DMS114 treated with DMSO at 0.1 percent for 48 hours (cell line): ENCODE measurements around the gene CREB3L2.

Source experiments
- DNase-seq: peaks from one replicate; lab custom pipeline; 2025; ENCODE audit not compliant: unreplicated experiment; lab: John Stamatoyannopoulos, UW

CREB3L2 gene

GRCh38 chr7:137953665-137954470 lies 48.0 kb downstream of the CREB3L2 start:
- no peak for DNase-seq

- DNase-seq, result no peak
These were observed 48.7 kb downstream of the CREB3L2 start for GRCh38 chr7:137953043-137953664.

GRCh38 chr7:137952426-137952805 lies 49.5 kb downstream of the CREB3L2 start:
- no peak for DNase-seq

GRCh38 chr7:137951700-137952425 lies 50.0 kb downstream of the CREB3L2 start:
- no peak for DNase-seq

- no peak for DNase-seq
These were observed 50.9 kb downstream of the CREB3L2 start for GRCh38 chr7:137950967-137951366.

- DNase-seq, result no peak
These were observed 51.6 kb downstream of the CREB3L2 start for GRCh38 chr7:137950263-137950621.

GRCh38 chr7:137949416-137950262 lies 52.2 kb downstream of the CREB3L2 start:
- no peak for DNase-seq

- no peak for DNase-seq
These were observed 53.0 kb downstream of the CREB3L2 start for GRCh38 chr7:137948845-137949330.

- no peak for DNase-seq
These were observed 53.6 kb downstream of the CREB3L2 start for GRCh38 chr7:137948083-137948844.

GRCh38 chr7:137947046-137947445 lies 54.8 kb downstream of the CREB3L2 start:
- no peak for DNase-seq

- DNase-seq, result no peak
These were observed 55.9 kb downstream of the CREB3L2 start for GRCh38 chr7:137946011-137946410.

- DNase-seq, result no peak
These were observed 57.7 kb downstream of the CREB3L2 start for GRCh38 chr7:137944168-137944567.

- DNase-seq, result no peak
These were observed 58.7 kb downstream of the CREB3L2 start for GRCh38 chr7:137943132-137943551.

GRCh38 chr7:137942484-137943115 lies 59.3 kb downstream of the CREB3L2 start:
- DNase-seq, result no peak

- DNase-seq, result no peak
These were observed 61.0 kb downstream of the CREB3L2 start for GRCh38 chr7:137940656-137941518.

- DNase-seq, result no peak
These were observed 61.7 kb downstream of the CREB3L2 start for GRCh38 chr7:137940218-137940617.

- no peak for DNase-seq
These were observed 64.7 kb downstream of the CREB3L2 start for GRCh38 chr7:137937202-137937560.

GRCh38 chr7:137936509-137937201 lies 65.2 kb downstream of the CREB3L2 start:
- no peak for DNase-seq
